ENCODE data around the gene POP4.
"Not testable (repeated sequence)": the region's sequence is repeated elsewhere in the genome, so short reads cannot be mapped to it uniquely, and the experiment has no call there.

POP4 gene

DNA sequence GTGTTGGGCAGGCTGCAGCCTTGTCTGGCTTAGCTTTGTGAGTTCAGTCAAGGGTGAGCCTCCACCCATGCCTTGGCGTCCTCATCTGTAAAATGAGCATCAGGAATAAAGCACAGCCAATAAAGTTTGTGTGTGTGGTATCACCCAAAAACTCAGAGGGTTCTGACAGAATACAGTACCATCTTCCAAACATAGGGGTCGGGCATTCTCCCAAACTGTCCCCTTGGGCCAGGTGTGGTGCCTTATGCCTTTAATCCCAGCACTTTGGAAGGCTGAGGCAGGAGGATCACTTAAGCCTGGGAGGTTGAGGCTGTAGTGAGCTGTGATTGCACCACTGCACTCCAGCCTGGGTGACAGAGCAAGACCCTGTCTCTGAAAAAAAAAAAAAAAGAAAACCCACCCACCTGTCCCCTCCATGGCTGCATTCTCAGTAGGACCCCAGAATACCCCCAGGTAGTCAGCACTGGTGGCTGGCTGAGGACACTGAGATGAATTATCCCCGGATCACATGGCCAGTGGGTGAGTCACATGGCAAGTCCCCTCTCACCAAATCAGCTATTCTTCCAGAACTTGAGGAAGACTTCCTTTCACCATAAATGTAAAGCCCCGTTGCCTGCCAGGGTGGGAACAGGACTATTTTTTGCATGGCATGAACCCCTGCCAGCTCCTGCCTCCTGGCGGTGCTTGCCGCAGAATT, 18.6 kb downstream of the POP4 start:
- DNase-seq (ENCODE audit: low read depth): no peak
- TF ChIP-seq, protein P1, sequence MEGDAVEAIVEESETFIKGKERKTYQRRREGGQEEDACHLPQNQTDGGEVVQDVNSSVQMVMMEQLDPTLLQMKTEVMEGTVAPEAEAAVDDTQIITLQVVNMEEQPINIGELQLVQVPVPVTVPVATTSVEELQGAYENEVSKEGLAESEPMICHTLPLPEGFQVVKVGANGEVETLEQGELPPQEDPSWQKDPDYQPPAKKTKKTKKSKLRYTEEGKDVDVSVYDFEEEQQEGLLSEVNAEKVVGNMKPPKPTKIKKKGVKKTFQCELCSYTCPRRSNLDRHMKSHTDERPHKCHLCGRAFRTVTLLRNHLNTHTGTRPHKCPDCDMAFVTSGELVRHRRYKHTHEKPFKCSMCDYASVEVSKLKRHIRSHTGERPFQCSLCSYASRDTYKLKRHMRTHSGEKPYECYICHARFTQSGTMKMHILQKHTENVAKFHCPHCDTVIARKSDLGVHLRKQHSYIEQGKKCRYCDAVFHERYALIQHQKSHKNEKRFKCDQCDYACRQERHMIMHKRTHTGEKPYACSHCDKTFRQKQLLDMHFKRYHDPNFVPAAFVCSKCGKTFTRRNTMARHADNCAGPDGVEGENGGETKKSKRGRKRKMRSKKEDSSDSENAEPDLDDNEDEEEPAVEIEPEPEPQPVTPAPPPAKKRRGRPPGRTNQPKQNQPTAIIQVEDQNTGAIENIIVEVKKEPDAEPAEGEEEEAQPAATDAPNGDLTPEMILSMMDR (conservative IDR thresholded peaks at IDR 0.05; ENCODE audit: low read depth, low read length): no peak
- H3K4me3 ChIP-seq (ENCODE audit: low read length): no peak overlapping the region

DNA sequence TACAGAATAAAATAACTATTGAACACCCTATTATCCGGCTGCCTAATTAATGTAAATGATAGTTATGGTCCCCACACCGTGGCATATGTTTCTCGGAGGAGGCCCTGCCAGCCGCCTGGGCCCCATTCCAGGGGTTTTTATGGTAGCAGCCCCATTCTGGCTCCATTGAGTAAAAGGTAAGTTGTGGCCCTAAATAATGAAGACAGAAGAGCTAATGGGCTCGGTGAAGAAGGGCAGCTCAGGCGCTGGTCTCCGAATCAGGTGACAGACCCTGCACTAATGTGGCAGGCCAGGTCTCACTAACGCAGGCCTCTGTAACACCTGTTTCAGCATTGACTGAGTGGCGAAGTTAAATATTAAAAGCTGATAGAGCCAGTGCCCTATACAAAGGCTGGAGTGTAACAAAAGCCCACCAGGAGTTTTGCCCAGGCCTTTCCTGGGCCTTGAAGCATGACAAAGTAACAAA, 19.1 kb downstream of the POP4 start:
- no peak overlapping the region for H3K4me3 ChIP-seq (ENCODE audit: low read length)

DNA sequence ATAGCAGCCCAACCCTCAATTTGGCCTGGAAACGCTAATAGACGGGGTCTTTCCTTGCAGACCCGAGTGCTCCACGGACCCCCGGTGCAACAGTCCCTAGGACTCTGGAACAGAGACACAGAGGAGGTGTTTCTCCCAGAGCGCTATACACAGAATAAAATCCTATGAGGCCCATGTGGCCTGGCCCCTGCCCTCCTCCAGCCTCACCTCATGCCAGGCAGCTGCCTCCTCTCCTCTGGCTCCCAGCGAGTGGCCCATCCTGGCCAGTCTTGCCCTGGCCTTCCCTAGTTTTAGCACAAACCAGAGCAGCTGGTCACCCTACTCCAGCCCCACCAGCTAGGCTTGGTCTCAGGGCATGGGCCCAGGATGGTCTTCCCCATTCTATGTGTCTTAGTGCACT, 20.3 kb downstream of the POP4 start:
- H3K4me3 ChIP-seq (ENCODE audit: low read length): no peak overlapping the region
- DNase-seq (ENCODE audit: low read depth): no peak
- TF ChIP-seq, protein P1 (conservative IDR thresholded peaks at IDR 0.05; ENCODE audit: low read depth, low read length): no peak

More for the DNA sequence above, 19.1 kb downstream of the POP4 start:
- no peak for DNase-seq (ENCODE audit: low read depth)
- TF ChIP-seq, protein P1 (conservative IDR thresholded peaks at IDR 0.05; ENCODE audit: low read depth, low read length): no peak

DNA sequence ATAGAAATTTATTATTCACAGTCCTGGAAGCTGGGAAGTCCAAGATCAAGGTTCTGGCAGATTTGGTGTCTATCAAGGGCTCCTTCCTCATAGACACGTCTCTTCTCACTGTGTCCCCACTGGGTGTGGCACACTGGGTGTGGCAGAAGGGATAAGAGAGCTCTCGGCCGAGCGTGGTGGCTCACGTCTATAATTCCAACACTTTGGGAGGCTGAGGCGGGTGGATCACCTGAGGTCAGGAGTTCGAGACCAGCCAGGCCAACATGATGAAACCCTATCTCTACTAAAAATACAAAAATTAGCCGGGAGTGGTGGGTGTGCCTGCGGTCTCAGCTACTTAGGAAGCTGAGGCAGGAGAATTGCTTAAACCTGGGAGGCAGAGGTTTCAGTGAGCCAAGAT, 20.7 kb downstream of the POP4 start:
- not testable (repeated sequence) for H3K4me3 ChIP-seq (ENCODE audit: low read length)

DNA sequence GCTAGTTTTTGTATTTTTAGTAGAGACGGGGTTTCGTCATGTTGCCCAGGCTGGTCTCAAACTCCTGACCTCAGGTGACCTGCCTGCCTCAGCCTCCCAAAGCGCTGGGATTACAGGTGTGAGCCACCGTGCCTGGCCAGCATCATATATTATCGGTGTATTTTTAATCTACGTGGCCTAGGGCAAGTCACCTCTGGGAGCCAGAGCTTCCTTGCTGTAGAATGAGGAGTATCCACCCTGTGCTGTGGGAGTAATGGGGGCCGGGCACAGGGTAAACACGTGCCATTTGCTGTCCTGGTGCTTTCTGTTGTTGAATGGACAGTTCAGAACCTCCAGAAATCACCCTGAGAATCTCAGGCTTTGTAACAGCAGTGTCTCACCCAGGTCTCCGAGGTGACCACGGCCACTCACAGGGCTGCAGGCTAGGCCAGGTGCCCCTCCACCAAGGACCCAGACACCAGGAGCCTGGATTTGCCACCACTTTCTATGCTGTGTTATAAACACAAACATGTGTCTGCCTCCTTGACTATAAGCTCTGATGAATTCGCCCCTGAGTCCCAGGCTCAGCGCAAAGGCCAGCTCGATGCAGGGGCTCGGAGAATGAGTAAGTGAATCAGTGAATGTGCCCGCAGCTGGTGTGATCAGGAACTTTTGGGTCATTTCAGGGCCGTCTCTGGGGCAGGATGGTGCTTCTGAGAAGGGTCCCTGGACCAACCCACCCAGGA, 22.7 kb downstream of the POP4 start:
- TF ChIP-seq, protein P1 (conservative IDR thresholded peaks at IDR 0.05; ENCODE audit: low read depth, low read length): no peak
- H3K4me3 ChIP-seq (ENCODE audit: low read length): no peak overlapping the region
- DNase-seq (ENCODE audit: low read depth): no peak

More for the DNA sequence above, 20.7 kb downstream of the POP4 start:
- not testable (repeated sequence) for DNase-seq (ENCODE audit: low read depth)

DNA sequence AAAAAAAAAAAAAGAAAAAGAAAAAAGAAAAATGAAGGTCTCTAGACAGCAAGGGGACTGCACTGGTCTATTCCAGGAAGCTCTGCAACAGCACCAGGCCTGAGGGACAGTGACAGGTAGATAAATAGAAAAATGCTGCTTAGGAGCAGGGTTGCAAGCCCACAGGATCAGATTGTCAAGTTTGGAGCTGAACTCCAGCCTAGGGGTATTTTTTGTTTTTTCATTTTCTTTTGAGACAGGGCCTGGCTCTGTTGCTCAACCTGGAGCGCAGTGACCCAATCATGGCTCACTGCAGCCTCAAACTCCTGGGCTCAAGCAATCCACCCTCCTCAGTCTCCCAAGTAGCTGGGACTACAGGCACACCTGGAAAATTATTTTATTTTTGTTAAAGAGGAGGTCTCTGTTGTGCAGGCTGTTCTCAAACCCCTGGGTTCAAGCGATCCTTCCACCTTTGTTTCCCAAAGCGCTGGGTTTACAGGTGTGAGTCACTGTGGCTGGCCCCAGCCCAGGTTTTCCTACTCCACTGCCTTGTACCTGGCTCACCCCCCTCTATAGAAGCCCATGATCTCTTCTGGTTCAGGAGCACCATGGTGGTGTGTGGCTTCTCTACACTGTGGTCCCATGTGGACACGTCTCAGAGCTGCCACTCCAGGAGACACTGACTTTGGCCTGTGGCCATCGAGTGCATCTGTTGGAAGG, 23.9 kb downstream of the POP4 start:
- no peak for DNase-seq (ENCODE audit: low read depth)
- TF ChIP-seq, protein P1 (conservative IDR thresholded peaks at IDR 0.05; ENCODE audit: low read depth, low read length): no peak
- H3K4me3 ChIP-seq (ENCODE audit: low read length): no peak overlapping the region

DNA sequence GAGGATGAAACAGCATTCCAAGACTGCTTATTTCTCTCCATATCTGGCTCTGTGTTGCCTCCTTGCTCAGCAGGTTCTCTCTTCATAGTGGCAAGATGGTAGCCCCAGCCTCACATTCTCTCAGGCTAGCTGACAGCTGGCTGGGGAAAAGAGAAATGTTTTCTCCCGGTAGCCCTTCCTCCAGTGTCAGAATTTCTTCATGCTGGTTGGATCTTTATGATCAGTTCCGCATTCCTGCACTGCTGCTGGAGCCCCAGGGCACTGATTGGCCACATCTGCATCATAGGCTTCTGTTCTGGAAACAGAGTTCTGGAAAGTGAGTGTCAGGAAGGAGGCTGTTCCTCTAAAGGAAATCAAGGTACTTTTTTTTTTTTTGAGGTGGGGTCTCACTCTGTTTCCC, 24.6 kb downstream of the POP4 start:
- no peak overlapping the region for H3K4me3 ChIP-seq (ENCODE audit: low read length)
- TF ChIP-seq, protein P1 (conservative IDR thresholded peaks at IDR 0.05; ENCODE audit: low read depth, low read length): no peak
- DNase-seq (ENCODE audit: low read depth): no peak
